ENCODE results near the gene GLI1. TPM values are rescaled to one million over a fixed set of nuclear protein-coding genes. Genes with fewer than 3 reads are reported as not detected.

GLI1 gene
- total RNA-seq, 1 donor from 2014 or later, result 0.26 TPM

DNA sequence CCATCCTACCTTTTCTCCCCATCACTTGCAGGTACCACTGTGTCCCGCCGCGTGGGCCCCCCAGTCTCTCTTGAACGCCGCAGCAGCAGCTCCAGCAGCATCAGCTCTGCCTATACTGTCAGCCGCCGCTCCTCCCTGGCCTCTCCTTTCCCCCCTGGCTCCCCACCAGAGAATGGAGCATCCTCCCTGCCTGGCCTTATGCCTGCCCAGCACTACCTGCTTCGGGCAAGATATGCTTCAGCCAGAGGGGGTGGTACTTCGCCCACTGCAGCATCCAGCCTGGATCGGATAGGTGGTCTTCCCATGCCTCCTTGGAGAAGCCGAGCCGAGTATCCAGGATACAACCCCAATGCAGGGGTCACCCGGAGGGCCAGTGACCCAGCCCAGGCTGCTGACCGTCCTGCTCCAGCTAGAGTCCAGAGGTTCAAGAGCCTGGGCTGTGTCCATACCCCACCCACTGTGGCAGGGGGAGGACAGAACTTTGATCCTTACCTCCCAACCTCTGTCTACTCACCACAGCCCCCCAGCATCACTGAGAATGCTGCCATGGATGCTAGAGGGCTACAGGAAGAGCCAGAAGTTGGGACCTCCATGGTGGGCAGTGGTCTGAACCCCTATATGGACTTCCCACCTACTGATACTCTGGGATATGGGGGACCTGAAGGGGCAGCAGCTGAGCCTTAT, 10.8 kb downstream of the GLI1 start:
- no peaks in the 10 kb centered on the region for H3K36me3 ChIP-seq (ENCODE audit: control insufficient read depth, insufficient read depth, low read length)
- no peak for TF ChIP-seq CTCF (IDR thresholded peaks at IDR 0.05; ENCODE audit: insufficient read depth, low read length, severe bottlenecking)
- FAIRE-seq, result no peak
- H3K4me3 ChIP-seq (ENCODE audit: low read depth, low read length), result no peak overlapping the region
- no peak for DNase-seq (ENCODE audit: low read depth)
- H3K27me3 ChIP-seq (ENCODE audit: control insufficient read depth, insufficient read depth, low read length), result peaks cover 31% of the 10 kb centered on the region

DNA sequence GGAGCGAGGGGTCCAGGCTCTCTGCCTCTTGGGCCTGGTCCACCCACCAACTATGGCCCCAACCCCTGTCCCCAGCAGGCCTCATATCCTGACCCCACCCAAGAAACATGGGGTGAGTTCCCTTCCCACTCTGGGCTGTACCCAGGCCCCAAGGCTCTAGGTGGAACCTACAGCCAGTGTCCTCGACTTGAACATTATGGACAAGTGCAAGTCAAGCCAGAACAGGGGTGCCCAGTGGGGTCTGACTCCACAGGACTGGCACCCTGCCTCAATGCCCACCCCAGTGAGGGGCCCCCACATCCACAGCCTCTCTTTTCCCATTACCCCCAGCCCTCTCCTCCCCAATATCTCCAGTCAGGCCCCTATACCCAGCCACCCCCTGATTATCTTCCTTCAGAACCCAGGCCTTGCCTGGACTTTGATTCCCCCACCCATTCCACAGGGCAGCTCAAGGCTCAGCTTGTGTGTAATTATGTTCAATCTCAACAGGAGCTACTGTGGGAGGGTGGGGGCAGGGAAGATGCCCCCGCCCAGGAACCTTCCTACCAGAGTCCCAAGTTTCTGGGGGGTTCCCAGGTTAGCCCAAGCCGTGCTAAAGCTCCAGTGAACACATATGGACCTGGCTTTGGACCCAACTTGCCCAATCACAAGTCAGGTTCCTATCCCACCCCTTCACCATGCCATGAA, 11.5 kb downstream of the GLI1 start:
- no peak for TF ChIP-seq CTCF (IDR thresholded peaks at IDR 0.05; ENCODE audit: insufficient read depth, low read length, severe bottlenecking)
- no peaks in the 10 kb centered on the region for H3K36me3 ChIP-seq (ENCODE audit: control insufficient read depth, insufficient read depth, low read length)
- H3K27me3 ChIP-seq (ENCODE audit: control insufficient read depth, insufficient read depth, low read length), result peaks cover 37% of the 10 kb centered on the region
- FAIRE-seq (no peak), DNase-seq (ENCODE audit: low read depth) (no peak)
- H3K4me3 ChIP-seq (ENCODE audit: low read depth, low read length), result no peak overlapping the region

- Histone ChIP-seq H3K27me3 (ENCODE audit: control insufficient read depth, insufficient read depth, low read length) (peaks cover 41% of the 10 kb centered on the region), H3K4me3 (ENCODE audit: low read depth, low read length) (no peak overlapping the region), H3K36me3 (ENCODE audit: control insufficient read depth, insufficient read depth, low read length) (no peaks in the 10 kb centered on the region)
- no peak for DNase-seq (ENCODE audit: low read depth)
- peak; percentile 68 for FAIRE-seq
- no peak for TF ChIP-seq CTCF (IDR thresholded peaks at IDR 0.05; ENCODE audit: insufficient read depth, low read length, severe bottlenecking)
These were observed 12.1 kb downstream of the GLI1 start for GRCh38 chr12:57471661-57472060.

- FAIRE-seq (no peak), DNase-seq (ENCODE audit: low read depth) (no peak)
- Histone ChIP-seq H3K36me3 (ENCODE audit: control insufficient read depth, insufficient read depth, low read length) (no peaks in the 10 kb centered on the region), H3K4me3 (ENCODE audit: low read depth, low read length) (no peak overlapping the region), H3K27me3 (ENCODE audit: control insufficient read depth, insufficient read depth, low read length) (peaks cover 44% of the 10 kb centered on the region)
- TF ChIP-seq CTCF (IDR thresholded peaks at IDR 0.05; ENCODE audit: insufficient read depth, low read length, severe bottlenecking), result no peak
These were observed 12.8 kb downstream of the GLI1 start for GRCh38 chr12:57472391-57472790.

GRCh38 chr12:57473392-57473791, 13.8 kb downstream of the GLI1 start:
- no peaks in the 10 kb centered on the region for H3K36me3 ChIP-seq (ENCODE audit: control insufficient read depth, insufficient read depth, low read length)
- no peak for FAIRE-seq
- TF ChIP-seq CTCF (IDR thresholded peaks at IDR 0.05; ENCODE audit: insufficient read depth, low read length, severe bottlenecking), result no peak
- no peak overlapping the region for H3K4me3 ChIP-seq (ENCODE audit: low read depth, low read length)
- H3K27me3 ChIP-seq (ENCODE audit: control insufficient read depth, insufficient read depth, low read length), result peaks cover 39% of the 10 kb centered on the region
- no peak for DNase-seq (ENCODE audit: low read depth)
